HEK293 (cell line): ENCODE results near the gene GJB3.

Experiments used
- SP3 ChIP-seq: fragments of 450-650 bp; formaldehyde crosslinking; IDR thresholded peaks from 2 replicates; pipeline ENCODE4 v1.5.1; 2016; ENCODE audit warnings: missing biosample characterization, missing genetic modification characterization
- YY1 ChIP-seq: fragments of 450-650 bp; formaldehyde crosslinking; IDR thresholded peaks from 2 replicates; pipeline ENCODE4 v1.5.1; 2018; ENCODE audit warnings: missing biosample characterization, missing genetic modification characterization
- ZNF112 ChIP-seq: fragments of 450-650 bp; formaldehyde crosslinking; IDR thresholded peaks from 2 replicates; pipeline ENCODE4 v1.5.0; 2017; ENCODE audit warnings: missing biosample characterization, missing genetic modification characterization
- ZNF132 ChIP-seq: fragments of 450-650 bp; formaldehyde crosslinking; IDR thresholded peaks from 2 replicates; pipeline ENCODE4 v1.5.1; 2017; ENCODE audit warnings: missing biosample characterization, missing genetic modification characterization, borderline replicate concordance
- ZNF138 ChIP-seq: fragments of 450-650 bp; formaldehyde crosslinking; IDR thresholded peaks from 2 replicates; pipeline ENCODE4 v1.5.1; 2016; ENCODE audit warnings: missing biosample characterization, missing genetic modification characterization, borderline replicate concordance
- ZNF140 ChIP-seq: fragments of 450-650 bp; formaldehyde crosslinking; IDR thresholded peaks from 2 replicates; pipeline ENCODE4 v1.5.1; 2016; ENCODE audit warnings: missing biosample characterization, missing genetic modification characterization
- ZNF221 ChIP-seq: fragments of 450-650 bp; formaldehyde crosslinking; IDR thresholded peaks from 2 replicates; pipeline ENCODE4 v1.5.1; 2017; ENCODE audit warnings: missing biosample characterization, missing genetic modification characterization, borderline replicate concordance
- ZNF280C ChIP-seq: fragments of 450-650 bp; formaldehyde crosslinking; IDR thresholded peaks from 2 replicates; pipeline ENCODE4 v1.5.1; 2016; ENCODE audit warnings: missing biosample characterization, missing genetic modification characterization
- ZNF292 ChIP-seq: fragments of 450-650 bp; formaldehyde crosslinking; IDR thresholded peaks from 2 replicates; pipeline ENCODE4 v1.5.1; 2016; ENCODE audit warnings: low read depth, missing biosample characterization, missing genetic modification characterization, borderline replicate concordance
- ZNF513 ChIP-seq: fragments of 450-650 bp; IDR thresholded peaks from 2 replicates; pipeline ENCODE4 v1.5.1; 2018; ENCODE audit warnings: missing biosample characterization, missing genetic modification characterization
- ZNF670 ChIP-seq: fragments of 450-650 bp; formaldehyde crosslinking; IDR thresholded peaks from 2 replicates; pipeline ENCODE4 v1.5.1; 2016; ENCODE audit warnings: missing biosample characterization, missing genetic modification characterization, low read depth
- TF ChIP-seq, protein P1 (sequence below): fragments of 450-650 bp; formaldehyde crosslinking; IDR thresholded peaks from 2 replicates; pipeline ENCODE4 v1.5.1; 2016; ENCODE audit warnings: missing biosample characterization, missing genetic modification characterization
- TF ChIP-seq, protein P2 (sequence below): fragments of 450-650 bp; formaldehyde crosslinking; IDR thresholded peaks from 2 replicates; pipeline ENCODE4 v1.5.1; 2016; ENCODE audit warnings: missing biosample characterization, missing genetic modification characterization

DNA sequence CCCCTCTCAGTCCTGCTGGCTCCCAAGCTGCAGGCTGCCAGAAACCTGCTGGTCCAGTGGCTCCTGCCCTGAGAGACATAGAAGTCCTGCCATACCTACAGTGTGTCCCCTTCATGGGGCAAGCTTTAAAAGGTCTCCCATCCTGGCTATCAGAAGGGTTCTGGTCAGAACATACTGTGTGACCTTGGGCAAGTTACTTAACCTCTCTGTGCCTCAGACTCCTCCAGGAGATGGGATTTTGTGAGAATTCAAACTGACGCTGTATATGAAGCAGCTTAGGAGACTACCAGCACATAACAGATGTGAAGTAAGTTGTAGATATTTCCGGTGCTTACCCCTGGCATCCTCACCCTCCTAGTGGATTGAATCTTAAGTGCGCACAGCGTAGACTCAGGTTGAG lies 34.9 kb upstream of the GJB3 start:
- TF ChIP-seq ZNF140 (tag by site-specific recombination) (no peak), YY1 (tag by site-specific recombination) (no peak), ZNF138 (tag by site-specific recombination) (no peak), SP3 (no peak), ZNF221 (tag by site-specific recombination) (no peak), ZNF292 (tag by site-specific recombination) (no peak), ZNF513 (no peak), ZNF112 (no peak), ZNF280C (tag by site-specific recombination) (no peak), ZNF132 (tag by site-specific recombination) (no peak), ZNF670 (tag by site-specific recombination) (no peak)
- TF ChIP-seq, protein P1, sequence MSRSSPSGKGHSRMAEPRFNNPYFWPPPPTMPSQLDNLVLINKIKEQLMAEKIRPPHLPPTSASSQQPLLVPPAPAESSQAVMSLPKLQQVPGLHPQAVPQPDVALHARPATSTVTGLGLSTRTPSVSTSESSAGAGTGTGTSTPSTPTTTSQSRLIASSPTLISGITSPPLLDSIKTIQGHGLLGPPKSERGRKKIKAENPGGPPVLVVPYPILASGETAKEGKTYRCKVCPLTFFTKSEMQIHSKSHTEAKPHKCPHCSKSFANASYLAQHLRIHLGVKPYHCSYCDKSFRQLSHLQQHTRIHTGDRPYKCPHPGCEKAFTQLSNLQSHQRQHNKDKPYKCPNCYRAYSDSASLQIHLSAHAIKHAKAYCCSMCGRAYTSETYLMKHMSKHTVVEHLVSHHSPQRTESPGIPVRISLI, result no peak
- TF ChIP-seq, protein P2, sequence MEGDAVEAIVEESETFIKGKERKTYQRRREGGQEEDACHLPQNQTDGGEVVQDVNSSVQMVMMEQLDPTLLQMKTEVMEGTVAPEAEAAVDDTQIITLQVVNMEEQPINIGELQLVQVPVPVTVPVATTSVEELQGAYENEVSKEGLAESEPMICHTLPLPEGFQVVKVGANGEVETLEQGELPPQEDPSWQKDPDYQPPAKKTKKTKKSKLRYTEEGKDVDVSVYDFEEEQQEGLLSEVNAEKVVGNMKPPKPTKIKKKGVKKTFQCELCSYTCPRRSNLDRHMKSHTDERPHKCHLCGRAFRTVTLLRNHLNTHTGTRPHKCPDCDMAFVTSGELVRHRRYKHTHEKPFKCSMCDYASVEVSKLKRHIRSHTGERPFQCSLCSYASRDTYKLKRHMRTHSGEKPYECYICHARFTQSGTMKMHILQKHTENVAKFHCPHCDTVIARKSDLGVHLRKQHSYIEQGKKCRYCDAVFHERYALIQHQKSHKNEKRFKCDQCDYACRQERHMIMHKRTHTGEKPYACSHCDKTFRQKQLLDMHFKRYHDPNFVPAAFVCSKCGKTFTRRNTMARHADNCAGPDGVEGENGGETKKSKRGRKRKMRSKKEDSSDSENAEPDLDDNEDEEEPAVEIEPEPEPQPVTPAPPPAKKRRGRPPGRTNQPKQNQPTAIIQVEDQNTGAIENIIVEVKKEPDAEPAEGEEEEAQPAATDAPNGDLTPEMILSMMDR (tag by site-specific recombination), result no peak
